Hepatocyte (in vitro differentiated cells): ENCODE results near the gene TMEM170B.

Source experiments
- CTCF ChIP-seq: fragments of 200-600 bp; sonication (generic); IDR thresholded peaks from 2 replicates; pipeline ENCODE4 v1.5.1; 2016; ENCODE audit warnings: antibody characterized with exemption, mild to moderate bottlenecking; ENCODE audit not compliant: poor library complexity
- EZH2phosphoT487 ChIP-seq: fragments of 200-600 bp; sonication (generic); IDR thresholded peaks from one replicate; pipeline ENCODE4 v1.6.1; 2018; ENCODE audit warnings: antibody characterized with exemption, mild to moderate bottlenecking, low read depth, moderate library complexity; ENCODE audit not compliant: unreplicated experiment, severe bottlenecking

DNA sequence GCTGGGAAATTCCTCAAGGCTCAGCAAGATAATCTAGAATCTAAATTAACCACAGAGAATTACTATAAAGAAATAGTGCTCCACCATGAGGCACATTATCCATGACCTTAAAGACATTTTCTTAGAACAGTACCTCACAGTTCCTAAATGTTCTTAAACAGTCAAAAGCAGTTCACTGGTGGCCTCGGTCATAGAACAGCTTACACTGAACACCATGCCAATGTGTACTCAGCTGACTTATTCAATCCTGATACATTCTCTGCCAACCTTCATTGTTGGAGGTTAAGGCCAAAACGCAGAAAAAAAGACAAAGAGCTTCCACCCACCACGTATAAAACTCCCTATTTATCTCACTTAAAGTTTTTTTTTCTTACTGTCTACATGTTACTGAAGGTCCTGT lies 21.8 kb upstream of the TMEM170B start:
- no peak for TF ChIP-seq CTCF
- TF ChIP-seq EZH2phosphoT487, result no peak
